C4-2B (cell line): ENCODE data around the gene RTP2.

Experiments
- CTCF ChIP-seq: fragments of 450-650 bp; conservative IDR thresholded peaks from 2 replicates; pipeline ENCODE4 v1.5.1; 2017; ENCODE audit warnings: mild to moderate bottlenecking
- ZFX ChIP-seq: fragments of 450-650 bp; IDR thresholded peaks from 2 replicates; pipeline ENCODE4 v1.6.1; 2017

GRCh38 chr3:187700249-187700648, 2.1 kb downstream of the RTP2 start:
- no peak for TF ChIP-seq CTCF
- TF ChIP-seq ZFX, result no peak
